Inflammatory macrophage (primary cell): ENCODE data around the gene CEP78.
A peak's percentile ranks its signal among the peaks of the same experiment; 100 is the strongest.

Experiments
- DNase-seq, 2 donors: peaks; one replicate each; pipeline ENCODE4 v3.0.0-alpha.2; 2020 to 2022

Gene CEP78

GRCh38 chr9:78289474-78289873 is 53.6 kb downstream of the CEP78 start:
- DNase-seq = no peak

- no peak for DNase-seq
These were observed 55.5 kb downstream of the CEP78 start for GRCh38 chr9:78291240-78291925.

- DNase-seq = no peak
These were observed 56.2 kb downstream of the CEP78 start for GRCh38 chr9:78292026-78292425.

- no peak for DNase-seq
These were observed 57.0 kb downstream of the CEP78 start for GRCh38 chr9:78292716-78293497.

- DNase-seq = peak; percentile 20 to 31
These were observed 58.7 kb downstream of the CEP78 start for GRCh38 chr9:78294290-78295176.

- no peak for DNase-seq
These were observed 59.3 kb downstream of the CEP78 start for GRCh38 chr9:78295177-78295575.

GRCh38 chr9:78295731-78296130 is 59.9 kb downstream of the CEP78 start:
- no peak for DNase-seq

GRCh38 chr9:78296201-78296892 is 60.5 kb downstream of the CEP78 start:
- DNase-seq = no peak

GRCh38 chr9:78296893-78297671 is 61.2 kb downstream of the CEP78 start, which contains the start of gene PSAT1:
Gene PSAT1 (plus strand): TSS chr9:78297125. CDS start chr9:78297211, 86 bp downstream.
- peak; percentile 92 to 93 for DNase-seq

GRCh38 chr9:78297672-78297961 is 61.7 kb downstream of the CEP78 start:
- no peak for DNase-seq

GRCh38 chr9:78298046-78298765 is 62.3 kb downstream of the CEP78 start:
- DNase-seq = no peak

GRCh38 chr9:78300209-78300608 is 64.3 kb downstream of the CEP78 start:
- no peak for DNase-seq

- DNase-seq = no peak
These were observed 65.6 kb downstream of the CEP78 start for GRCh38 chr9:78301466-78301865.

GRCh38 chr9:78303377-78304062 is 67.6 kb downstream of the CEP78 start:
- DNase-seq = no peak

- DNase-seq = peak in 1 of 2 donors; percentile 73
These were observed 68.5 kb downstream of the CEP78 start for GRCh38 chr9:78304357-78304756.

- no peak for DNase-seq
These were observed 70.6 kb downstream of the CEP78 start for GRCh38 chr9:78306222-78307076.

GRCh38 chr9:78307360-78307759 is 71.5 kb downstream of the CEP78 start:
- no peak for DNase-seq

- DNase-seq = no peak
These were observed 73.2 kb downstream of the CEP78 start for GRCh38 chr9:78309066-78309465.

GRCh38 chr9:78311075-78311474 is 75.2 kb downstream of the CEP78 start:
- DNase-seq = no peak
